ENCODE measurements around the gene TRPM2.
A peak's percentile ranks its signal among the peaks of the same experiment; 100 is the strongest.

The TRPM2 gene

GRCh38 chr21:44441581-44442265 is 88.3 kb downstream of the TRPM2 start:
- TF ChIP-seq, protein P1, sequence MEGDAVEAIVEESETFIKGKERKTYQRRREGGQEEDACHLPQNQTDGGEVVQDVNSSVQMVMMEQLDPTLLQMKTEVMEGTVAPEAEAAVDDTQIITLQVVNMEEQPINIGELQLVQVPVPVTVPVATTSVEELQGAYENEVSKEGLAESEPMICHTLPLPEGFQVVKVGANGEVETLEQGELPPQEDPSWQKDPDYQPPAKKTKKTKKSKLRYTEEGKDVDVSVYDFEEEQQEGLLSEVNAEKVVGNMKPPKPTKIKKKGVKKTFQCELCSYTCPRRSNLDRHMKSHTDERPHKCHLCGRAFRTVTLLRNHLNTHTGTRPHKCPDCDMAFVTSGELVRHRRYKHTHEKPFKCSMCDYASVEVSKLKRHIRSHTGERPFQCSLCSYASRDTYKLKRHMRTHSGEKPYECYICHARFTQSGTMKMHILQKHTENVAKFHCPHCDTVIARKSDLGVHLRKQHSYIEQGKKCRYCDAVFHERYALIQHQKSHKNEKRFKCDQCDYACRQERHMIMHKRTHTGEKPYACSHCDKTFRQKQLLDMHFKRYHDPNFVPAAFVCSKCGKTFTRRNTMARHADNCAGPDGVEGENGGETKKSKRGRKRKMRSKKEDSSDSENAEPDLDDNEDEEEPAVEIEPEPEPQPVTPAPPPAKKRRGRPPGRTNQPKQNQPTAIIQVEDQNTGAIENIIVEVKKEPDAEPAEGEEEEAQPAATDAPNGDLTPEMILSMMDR (IDR thresholded peaks at IDR 0.05; ENCODE audit: low read depth, low read length), result no peak
- H3K4me3 ChIP-seq (ENCODE audit: low read depth, low read length), result no peak overlapping the region

DNA sequence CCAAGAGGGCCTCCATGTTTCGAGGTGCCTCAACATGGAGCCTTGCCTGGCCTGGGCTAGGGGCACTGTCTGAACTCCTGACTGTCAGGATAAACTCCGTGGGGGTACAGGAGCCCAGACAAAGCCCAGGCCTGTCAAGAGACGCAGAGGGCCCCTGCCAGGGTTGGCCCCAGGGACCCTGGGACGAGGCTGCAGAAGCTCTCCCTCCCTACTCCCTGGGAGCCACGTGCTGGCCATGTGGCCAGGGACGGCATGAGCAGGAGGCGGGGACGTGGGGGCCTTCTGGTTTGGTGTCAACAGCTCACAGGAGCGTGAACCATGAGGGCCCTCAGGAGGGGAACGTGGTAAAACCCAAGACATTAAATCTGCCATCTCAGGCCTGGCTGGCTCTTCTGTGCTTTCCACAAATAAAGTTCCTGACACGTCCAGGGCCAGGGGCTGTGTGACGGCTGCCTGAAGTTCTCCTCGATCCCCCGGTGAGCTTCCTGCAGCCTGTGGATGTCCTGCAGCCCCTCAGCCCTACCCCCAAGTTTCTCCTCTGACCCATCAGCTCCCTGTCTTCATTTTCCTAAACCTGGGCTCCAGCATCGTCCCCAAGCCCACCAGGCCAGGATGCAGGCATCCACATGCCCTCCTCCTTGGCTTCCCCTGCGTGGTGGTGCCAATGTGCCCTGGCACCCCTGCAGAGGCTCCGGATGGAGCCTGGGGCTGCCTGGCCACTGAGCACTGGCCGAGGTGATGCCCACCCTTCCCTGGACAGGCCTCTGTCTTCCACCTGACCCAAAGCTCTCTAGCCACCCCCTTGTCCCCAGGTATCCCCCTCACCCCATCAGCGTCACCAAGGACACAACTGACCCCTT is 89.1 kb downstream of the TRPM2 start:
- H3K4me3 ChIP-seq (ENCODE audit: low read depth, low read length), result no peak overlapping the region

GRCh38 chr21:44443291-44443890 is 90.0 kb downstream of the TRPM2 start:
- TF ChIP-seq, protein P1 (IDR thresholded peaks at IDR 0.05; ENCODE audit: low read depth, low read length), result no peak
- no peak overlapping the region for H3K4me3 ChIP-seq (ENCODE audit: low read depth, low read length)

More for the DNA sequence above, 89.1 kb downstream of the TRPM2 start:
- TF ChIP-seq, protein P1 (IDR thresholded peaks at IDR 0.05; ENCODE audit: low read depth, low read length), result no peak

DNA sequence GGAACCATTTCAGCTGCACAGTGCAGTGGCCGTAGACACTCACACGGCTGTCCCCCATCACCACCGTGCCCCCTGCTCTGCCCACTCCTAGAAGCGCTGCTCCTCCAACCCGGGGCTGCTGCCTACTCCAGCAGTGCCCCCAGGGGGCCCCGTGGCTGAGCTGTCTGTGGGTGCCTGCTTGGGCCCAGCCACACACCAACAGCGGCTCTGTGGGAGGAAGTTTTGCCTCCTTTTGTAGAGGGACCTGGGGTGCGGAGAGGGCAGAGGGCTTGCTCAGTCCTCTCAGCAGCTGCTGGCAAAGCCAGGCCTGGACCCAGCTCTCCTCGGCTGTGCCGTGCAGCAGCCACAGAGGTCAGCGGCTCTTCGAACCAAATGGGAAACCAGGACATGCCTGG is 90.5 kb downstream of the TRPM2 start:
- TF ChIP-seq, protein P1 (IDR thresholded peaks at IDR 0.05; ENCODE audit: low read depth, low read length), result no peak
- H3K4me3 ChIP-seq (ENCODE audit: low read depth, low read length), result no peak overlapping the region

GRCh38 chr21:44444286-44444931 is 91.0 kb downstream of the TRPM2 start:
- TF ChIP-seq, protein P1 (IDR thresholded peaks at IDR 0.05; ENCODE audit: low read depth, low read length), result 0 out of 2 replicates have a peak, but pooled peaks have one; percentile 16
- H3K4me3 ChIP-seq (ENCODE audit: low read depth, low read length), result no peak overlapping the region

GRCh38 chr21:44445145-44445812 is 91.9 kb downstream of the TRPM2 start:
- H3K4me3 ChIP-seq (ENCODE audit: low read depth, low read length), result no peak overlapping the region
- TF ChIP-seq, protein P1 (IDR thresholded peaks at IDR 0.05; ENCODE audit: low read depth, low read length), result no peak

Data from WI38 (cell line).